GM18951 (cell line): ENCODE measurements around the gene GP1BB.
"Not testable (repeated sequence)": the region's sequence is repeated elsewhere in the genome, so short reads cannot be mapped to it uniquely, and the experiment has no call there.

Experiments used
- POLR2A ChIP-seq: IDR thresholded peaks from 4 replicates; pipeline ENCODE4 v1.6.1; 2011; ENCODE audit warnings: mild to moderate bottlenecking; ENCODE audit not compliant: insufficient read length, insufficient read depth; ENCODE audit errors: extremely low read depth
- in situ Hi-C: fragments of 300-500 bp; cut with MboI; formaldehyde crosslinking; loops from one replicate; pipeline ENCODE4 v1.12.0; 2022; ENCODE audit warnings: low sequenced_read_pairs, mixed read lengths, inconsistent platforms; ENCODE audit not compliant: unreplicated experiment

Gene GP1BB

GRCh38 chr22:19722178-19722981, 959 bp upstream of the GP1BB start:
- in situ Hi-C loops = no loop called here
- TF ChIP-seq POLR2A = no peak

- in situ Hi-C loops = no loop called here
- TF ChIP-seq POLR2A = no peak
These were observed 432 bp upstream of the GP1BB start for GRCh38 chr22:19722982-19723231.

DNA sequence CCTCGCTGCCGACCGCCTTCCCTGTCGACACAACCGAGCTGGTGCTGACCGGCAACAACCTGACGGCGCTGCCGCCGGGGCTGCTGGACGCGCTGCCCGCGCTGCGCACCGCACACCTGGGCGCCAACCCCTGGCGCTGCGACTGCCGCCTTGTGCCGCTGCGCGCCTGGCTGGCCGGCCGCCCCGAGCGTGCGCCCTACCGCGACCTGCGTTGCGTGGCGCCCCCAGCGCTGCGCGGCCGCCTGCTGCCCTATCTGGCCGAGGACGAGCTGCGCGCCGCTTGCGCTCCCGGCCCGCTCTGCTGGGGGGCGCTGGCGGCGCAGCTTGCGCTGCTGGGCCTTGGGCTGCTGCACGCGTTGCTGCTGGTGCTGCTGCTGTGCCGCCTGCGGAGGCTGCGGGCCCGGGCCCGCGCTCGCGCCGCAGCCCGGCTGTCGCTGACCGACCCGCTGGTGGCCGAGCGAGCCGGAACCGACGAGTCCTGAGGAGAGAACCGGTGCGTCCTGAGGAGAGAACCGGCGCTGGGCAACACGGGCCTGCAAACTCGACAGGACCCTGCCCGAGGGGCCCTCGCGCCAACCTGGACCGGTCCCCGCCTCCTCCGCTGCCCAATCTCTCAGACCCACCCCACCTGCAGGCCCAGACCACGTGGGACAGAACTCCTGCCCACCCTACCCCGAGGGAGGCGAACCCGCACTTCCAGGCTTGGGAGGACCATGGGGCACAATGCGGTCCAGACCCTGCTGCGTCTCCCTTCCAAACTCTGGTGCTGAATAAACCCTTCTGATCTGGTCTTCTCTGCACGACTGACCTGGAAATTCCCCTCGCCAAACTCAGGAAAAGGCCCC, 866 bp downstream of the GP1BB start:
- in situ Hi-C loops = no loop called here
- no peak for TF ChIP-seq POLR2A

- in situ Hi-C loops = no loop called here
- no peak for TF ChIP-seq POLR2A
These were observed 1.8 kb downstream of the GP1BB start for GRCh38 chr22:19724927-19725661.

GRCh38 chr22:19726064-19726788, 2.9 kb downstream of the GP1BB start:
- in situ Hi-C loops = not testable (repeated sequence)

DNA sequence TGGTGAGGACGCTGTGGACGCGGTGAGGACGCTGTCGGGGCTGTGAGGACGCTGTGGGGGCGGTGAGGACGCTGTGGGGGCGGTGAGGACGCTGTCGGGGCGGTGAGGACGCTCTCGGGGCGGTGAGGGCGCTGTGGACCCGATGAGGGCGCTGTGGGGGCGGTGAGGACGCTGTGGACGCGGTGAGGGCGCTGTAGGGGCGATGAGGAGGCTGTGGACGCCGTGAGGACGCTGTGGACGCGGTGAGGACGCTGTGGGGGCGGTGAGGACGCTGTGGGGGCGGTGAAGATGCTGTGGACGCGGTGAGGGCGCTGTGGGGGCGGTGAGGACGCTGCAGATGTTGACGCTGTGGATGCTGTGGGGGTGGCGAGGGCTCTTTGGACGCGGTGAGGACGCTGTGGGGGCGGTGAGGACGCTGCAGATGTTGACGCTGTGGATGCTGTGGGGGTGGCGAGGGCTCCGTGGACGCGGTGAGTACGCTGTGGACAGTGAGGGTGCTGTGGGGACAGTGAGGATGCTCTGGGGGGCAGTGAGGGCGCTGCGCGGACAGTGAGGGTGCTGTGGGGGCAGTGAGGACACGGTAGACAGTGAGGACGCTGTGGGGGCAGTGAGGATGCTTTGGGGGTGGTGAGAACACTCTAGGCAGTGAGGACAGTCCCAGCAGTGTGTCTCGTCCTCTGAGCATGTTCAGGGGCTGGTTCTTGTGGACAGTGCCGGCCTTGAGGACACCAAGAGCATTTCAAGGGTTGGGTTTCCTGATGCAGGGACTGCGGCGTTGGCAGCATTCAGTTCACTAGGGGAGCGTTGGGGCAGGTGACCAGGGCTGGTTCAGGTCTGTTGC, 4.2 kb downstream of the GP1BB start:
- TF ChIP-seq POLR2A = no peak
- in situ Hi-C loops = no loop called here

GRCh38 chr22:19728271-19728670, 4.9 kb downstream of the GP1BB start:
- in situ Hi-C loops = no loop called here
- TF ChIP-seq POLR2A = no peak

- in situ Hi-C loops = no loop called here
- TF ChIP-seq POLR2A = no peak
These were observed 5.5 kb downstream of the GP1BB start for GRCh38 chr22:19728836-19729235.

DNA sequence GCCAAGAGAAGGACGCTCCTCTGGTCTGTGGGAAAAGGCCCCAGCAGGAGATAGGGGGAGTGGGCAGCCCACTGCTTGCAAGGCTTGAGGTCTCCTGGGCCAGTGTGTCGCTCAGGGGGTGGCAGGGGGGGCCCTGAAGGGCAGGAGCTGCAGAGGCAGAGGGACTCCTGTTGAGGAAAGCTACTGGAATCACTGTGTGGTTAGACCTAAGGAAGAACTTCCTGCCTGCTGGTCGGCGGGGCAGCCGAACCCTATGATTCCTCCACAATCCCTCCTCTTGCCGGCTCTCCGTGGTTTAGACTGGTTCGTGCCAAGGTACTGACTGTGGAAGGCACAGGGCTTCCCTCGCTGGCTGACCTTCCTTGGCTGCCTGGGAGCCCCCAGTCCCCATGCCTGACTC, 6.2 kb downstream of the GP1BB start:
- in situ Hi-C loops = no loop called here
- TF ChIP-seq POLR2A = no peak

DNA sequence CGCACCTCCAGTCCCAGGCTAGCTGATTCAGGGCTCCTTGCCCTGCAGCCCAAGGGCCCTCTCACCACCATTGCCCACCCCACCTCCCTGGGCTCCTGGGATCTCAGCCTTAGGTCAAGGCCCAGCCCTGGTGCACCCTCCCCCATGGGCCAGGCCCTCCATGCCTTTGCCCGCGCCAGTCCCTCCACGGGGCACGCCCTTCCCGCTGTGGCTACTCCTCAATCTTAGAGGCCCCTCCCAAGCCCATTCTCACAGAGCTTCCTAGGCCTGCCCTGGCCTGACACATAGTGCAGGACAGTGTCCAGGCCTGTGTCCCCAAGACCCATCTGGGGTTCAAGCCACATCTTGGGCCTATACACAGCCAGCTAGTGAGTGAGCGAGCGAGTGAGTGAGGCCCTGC, 6.9 kb downstream of the GP1BB start:
- TF ChIP-seq POLR2A = no peak
- in situ Hi-C loops = loop anchor here (5.0 kb wide), 1 partner anchor 182 kb away; no protein-coding TSS in a partner anchor

DNA sequence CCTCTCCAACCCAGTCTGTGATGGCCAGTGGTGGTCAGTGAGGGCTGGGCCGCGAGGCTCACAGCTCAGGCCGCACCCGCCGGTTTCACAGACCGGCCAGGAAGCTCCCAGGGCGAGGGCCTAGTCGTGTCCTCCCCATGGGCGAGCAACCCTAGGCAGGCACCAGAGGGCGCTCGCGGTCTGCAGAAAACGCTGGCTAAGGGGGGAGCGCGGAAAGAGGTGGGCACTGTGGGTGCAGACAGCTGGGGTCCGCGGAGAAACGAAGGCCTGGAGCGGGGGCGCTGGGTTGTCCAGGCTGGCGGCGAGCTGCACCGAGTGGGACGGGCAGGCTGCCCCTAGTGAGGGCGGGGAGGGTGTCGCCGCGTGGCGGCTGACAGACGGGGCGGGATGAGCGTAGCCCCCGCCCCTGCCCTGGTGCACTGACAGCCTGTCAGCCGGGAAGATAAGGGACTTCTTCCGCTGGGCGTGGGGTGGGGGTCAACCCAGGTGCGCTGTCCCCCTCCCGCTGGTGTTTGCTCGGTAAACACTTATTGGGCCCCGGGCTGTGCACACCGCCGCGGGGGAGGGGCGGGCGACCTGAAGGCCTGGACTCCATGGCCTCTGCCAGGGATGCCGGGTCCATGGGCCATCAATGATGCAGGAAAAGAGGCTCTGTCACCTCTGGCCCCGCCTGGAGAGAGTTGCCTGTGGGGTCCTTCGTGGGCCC, 7.5 kb downstream of the GP1BB start:
- TF ChIP-seq POLR2A = no peak
- in situ Hi-C loops = loop anchor here (5.0 kb wide), 1 partner anchor 181 kb away; no protein-coding TSS in a partner anchor
